ENCODE data around the gene APCDD1.
"Not testable (repeated sequence)": the region's sequence is repeated elsewhere in the genome, so short reads cannot be mapped to it uniquely, and the experiment has no call there.

APCDD1 gene

DNA sequence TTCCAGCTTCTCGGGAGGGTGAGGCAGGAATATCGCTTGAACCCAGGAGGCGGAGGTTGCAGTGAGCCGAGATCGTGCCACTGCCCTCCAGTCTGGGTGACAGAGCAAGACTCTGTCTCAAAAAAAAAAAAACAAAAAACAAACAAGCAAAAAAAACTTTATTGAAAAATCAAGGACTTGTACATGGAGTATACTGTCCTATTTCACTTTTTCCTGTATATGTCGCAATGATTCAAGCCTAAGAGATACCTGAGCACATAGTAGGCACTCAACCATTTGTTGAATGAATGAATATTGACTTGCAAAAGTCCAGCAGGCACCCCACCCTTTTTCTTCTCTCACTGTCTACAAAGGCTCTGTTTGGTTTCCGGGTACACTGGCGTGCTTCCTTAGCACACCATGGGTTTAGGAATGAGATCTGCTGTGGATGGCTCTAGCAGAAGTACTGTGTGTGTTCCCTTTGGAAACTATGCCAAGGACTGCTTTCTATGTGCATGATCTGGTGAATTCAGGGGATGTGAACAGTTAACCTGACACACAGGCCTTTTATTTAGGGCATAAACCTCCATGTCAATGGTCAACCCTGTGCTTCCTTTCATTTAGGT is 6.1 kb downstream of the APCDD1 start:
- DNase-seq (ENCODE audit: extremely low spot score, insufficient read length, low read depth) (no peak), FAIRE-seq (no peak)

DNA sequence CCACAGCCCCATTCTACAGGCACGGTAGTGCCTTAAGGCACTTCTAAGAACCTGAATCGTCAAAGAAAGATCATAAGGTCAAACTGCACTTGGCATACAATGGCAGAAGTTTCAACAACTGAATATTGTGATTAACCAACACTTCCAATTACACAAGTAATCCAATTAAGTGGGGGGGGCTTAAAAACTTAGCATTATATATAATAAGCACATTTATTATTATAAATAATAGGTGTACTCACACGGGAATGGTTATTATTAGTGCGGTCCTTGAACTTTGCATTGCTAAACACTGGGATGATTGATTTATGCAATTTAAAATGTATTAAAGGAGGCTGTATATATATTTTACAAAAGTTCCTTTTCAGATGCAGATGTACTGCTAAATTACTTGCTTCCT is 7.6 kb downstream of the APCDD1 start:
- DNase-seq (ENCODE audit: extremely low spot score, insufficient read length, low read depth) (no peak), FAIRE-seq (no peak)

- no peak for DNase-seq (ENCODE audit: extremely low spot score, insufficient read length, low read depth)
- FAIRE-seq, result no peak
Observed at GRCh38 chr18:10462597-10462996, 8.2 kb downstream of the APCDD1 start.

DNA sequence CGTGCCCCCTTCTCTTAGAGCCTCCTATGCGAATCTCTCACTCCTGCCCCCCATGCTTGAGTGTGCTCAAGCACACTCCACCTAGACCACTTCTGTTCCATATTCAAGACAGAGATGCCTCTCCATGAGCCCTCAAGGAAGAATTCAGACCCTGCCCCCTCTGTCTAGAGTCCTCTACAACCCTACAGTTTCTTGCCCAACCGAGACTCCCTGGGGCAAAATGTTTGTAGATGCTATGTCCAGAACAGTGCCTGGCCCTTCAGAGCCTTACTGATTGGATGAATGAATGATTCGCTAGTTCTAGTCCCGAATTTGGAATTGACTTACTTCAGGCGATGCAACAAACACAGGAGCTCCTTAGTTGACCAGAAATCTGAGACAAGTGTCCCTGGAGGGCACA is 8.7 kb downstream of the APCDD1 start:
- no peak for DNase-seq (ENCODE audit: extremely low spot score, insufficient read length, low read depth)
- FAIRE-seq, result no peak

DNA sequence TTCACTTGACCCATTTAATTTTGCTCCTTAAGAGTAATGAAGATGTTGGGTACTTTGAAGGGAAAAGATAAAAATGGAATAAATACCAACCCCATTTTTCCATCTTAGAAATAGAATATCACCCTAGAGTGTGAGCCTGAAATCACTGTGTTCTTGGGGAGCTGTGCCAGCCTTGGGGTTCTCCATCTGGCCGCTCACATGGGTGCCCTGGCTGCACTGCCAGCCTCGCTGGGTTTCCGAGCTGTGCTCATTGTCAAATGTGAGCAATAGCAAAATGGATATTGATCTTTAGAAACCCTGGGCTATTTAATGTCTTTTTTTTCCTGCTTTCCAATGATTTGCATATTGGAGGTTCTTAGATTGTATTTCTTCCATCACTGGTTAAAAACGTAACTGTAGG is 9.3 kb downstream of the APCDD1 start:
- FAIRE-seq, result no peak
- DNase-seq (ENCODE audit: extremely low spot score, insufficient read length, low read depth), result no peak

GRCh38 chr18:10464161-10464648 is 9.8 kb downstream of the APCDD1 start:
- FAIRE-seq; DNase-seq (ENCODE audit: extremely low spot score, insufficient read length, low read depth): not testable (repeated sequence)

- no peak for DNase-seq (ENCODE audit: extremely low spot score, insufficient read length, low read depth)
- no peak for FAIRE-seq
Observed at GRCh38 chr18:10465174-10465939, 10.9 kb downstream of the APCDD1 start.

DNA sequence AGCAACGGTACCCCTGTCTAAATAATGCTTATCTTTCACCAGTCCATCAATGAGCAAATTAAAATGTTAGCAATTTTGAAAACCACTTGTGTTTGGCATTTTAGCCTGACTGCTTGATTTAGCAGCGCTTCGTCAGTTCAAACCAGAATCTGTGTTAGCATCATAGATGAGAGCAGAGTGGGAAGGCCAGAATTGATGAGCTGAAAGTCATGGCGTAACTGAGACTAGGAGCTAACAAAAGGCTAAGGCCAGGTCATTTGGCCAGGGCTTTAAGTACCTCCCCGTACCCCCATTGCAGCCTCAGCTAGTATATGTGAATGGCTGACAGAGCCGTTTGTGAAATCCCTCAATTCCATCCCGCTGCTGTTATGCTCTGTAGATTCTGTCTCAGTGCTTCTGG is 16.0 kb downstream of the APCDD1 start:
- FAIRE-seq, result no peak

DNA sequence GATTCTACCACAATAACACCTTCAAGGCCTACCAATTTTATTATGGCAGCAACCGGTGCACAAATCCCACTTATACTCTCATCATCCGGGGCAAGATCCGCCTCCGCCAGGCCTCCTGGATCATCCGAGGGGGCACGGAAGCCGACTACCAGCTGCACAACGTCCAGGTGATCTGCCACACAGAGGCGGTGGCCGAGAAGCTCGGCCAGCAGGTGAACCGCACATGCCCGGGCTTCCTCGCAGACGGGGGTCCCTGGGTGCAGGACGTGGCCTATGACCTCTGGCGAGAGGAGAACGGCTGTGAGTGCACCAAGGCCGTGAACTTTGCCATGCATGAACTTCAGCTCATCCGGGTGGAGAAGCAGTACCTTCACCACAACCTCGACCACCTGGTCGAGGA is 17.1 kb downstream of the APCDD1 start:
- FAIRE-seq (no peak), DNase-seq (ENCODE audit: extremely low spot score, insufficient read length, low read depth) (no peak)

More for the DNA sequence above, 16.0 kb downstream of the APCDD1 start:
- no peak for DNase-seq (ENCODE audit: extremely low spot score, insufficient read length, low read depth)

DNA sequence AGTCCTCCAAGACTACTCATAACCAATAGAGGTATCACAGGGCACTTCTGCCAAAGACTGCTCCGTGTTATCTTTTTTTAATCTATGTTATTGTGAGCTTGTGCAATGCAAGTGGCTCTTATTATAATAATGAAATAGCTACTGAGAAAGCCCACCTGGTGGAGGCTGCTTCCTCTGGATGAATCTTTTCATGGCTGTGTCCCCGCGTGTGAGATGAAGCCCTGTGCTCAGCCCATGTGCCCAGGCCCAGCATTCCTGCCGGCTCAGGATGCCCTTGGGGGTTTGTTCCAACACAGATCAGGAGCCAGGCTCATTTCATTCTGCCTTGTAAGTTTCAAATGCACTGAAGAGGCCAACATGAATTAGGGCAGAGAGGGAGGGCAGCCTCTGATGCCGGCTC is 18.7 kb downstream of the APCDD1 start:
- DNase-seq (ENCODE audit: extremely low spot score, insufficient read length, low read depth), result no peak
- no peak for FAIRE-seq

DNA sequence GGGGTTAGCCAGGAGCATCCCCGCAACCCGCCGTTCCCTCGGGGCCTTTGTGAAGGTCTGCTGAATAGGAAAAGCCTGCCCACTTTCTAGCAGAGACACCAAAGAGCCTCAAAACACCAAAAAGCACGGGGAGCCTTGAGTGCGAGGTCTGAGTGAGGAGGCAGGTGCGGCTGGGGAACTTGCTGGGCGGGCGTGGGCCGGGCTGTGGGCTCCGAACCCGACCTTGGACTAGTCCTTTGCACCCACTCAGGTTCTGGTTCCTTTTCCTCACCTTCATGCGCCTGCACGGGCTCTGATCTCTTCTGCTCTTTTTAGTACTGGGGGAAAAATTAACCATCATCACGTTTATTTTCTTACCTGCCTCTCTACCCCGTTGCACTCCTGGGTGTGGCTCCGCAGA is 19.9 kb downstream of the APCDD1 start:
- no peak for FAIRE-seq
- DNase-seq (ENCODE audit: extremely low spot score, insufficient read length, low read depth), result no peak

- no peak for DNase-seq (ENCODE audit: extremely low spot score, insufficient read length, low read depth)
- no peak for FAIRE-seq
Observed at GRCh38 chr18:10475276-10475653, 20.8 kb downstream of the APCDD1 start.

GRCh38 chr18:10475654-10476291 is 21.3 kb downstream of the APCDD1 start:
- DNase-seq (ENCODE audit: extremely low spot score, insufficient read length, low read depth) (no peak), FAIRE-seq (no peak)

DNA sequence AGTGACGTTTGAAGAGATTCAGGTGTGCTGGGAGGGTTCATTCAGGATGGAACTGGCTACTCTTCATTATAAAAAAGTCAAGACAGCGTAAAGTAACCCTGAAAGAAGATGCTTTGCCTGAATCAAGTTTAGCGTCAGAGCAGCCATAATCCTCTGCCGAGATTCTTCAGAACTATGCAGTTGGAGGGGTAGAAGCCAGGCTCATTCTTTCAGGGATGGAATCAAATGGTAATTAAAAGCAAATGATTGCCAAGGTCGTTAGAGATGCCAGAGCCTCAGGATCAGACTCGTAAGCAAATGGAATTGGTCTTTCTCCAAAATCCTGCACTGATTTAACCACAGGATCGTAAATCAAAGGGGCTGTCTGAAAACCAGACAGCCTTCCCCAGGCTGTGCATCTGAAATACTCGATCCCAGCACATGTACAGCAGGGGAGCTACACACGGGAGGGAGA is 21.9 kb downstream of the APCDD1 start:
- DNase-seq (ENCODE audit: extremely low spot score, insufficient read length, low read depth) (no peak), FAIRE-seq (no peak)

DNA sequence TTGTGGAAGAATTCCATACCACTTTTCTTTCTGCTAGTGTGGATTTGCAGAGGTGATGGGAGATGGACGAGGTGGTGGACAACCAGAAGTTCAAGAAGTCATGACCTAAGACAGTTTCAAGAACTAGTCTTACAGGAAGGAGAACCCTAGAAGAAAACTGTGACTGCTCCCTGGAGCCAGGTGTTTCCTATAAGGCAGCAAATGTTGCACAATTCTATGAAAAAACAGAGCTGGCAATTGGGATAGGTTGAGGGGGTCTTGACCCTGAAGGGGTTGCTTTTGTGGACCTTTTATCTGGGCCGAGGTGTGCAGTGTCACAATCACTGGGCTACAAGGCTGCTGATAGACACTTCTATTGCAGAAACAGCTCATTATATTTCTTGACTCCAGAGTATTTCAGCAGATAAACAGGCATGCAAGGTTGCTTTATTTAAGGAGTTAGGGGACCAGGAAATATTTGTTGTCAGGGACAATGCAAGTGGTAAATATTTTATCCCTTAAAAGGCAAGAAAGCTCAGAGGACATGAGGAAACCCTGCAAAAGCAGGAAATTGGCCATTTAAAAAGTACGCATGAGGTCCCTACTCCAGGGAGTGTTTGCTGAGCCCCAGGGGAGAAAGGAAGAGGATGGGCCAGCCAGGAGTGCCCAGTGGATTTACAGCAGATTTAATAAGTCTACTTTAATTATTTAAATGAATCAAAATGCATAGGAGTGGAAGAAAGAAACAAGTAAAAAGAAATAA is 22.9 kb downstream of the APCDD1 start:
- DNase-seq (ENCODE audit: extremely low spot score, insufficient read length, low read depth) (no peak), FAIRE-seq (no peak)

GRCh38 chr18:10477863-10478260 is 23.4 kb downstream of the APCDD1 start:
- FAIRE-seq (no peak), DNase-seq (ENCODE audit: extremely low spot score, insufficient read length, low read depth) (no peak)

DNA sequence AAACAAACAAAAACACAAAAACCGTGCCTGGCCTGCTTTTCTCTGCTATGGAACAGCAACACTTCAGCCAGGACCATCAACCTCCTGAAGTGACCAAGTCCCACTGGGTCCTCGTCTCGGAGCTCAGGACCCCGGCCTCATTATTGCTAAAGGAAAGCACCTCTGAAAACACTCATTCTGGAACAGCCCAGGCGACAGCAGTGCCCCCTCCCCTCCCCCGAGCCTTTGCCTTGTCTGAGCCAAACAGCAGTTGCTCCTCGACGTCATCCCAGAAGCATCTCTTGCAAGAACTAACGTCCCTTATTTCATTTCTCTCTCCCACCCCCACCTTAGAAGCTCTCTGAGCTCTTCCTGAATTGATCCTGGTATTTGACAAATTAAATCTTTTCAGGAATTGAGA is 27.4 kb downstream of the APCDD1 start:
- DNase-seq (ENCODE audit: extremely low spot score, insufficient read length, low read depth), result no peak
- FAIRE-seq, result no peak

GRCh38 chr18:10482363-10482984 is 28.0 kb downstream of the APCDD1 start:
- FAIRE-seq, result no peak
- DNase-seq (ENCODE audit: extremely low spot score, insufficient read length, low read depth), result no peak

DNA sequence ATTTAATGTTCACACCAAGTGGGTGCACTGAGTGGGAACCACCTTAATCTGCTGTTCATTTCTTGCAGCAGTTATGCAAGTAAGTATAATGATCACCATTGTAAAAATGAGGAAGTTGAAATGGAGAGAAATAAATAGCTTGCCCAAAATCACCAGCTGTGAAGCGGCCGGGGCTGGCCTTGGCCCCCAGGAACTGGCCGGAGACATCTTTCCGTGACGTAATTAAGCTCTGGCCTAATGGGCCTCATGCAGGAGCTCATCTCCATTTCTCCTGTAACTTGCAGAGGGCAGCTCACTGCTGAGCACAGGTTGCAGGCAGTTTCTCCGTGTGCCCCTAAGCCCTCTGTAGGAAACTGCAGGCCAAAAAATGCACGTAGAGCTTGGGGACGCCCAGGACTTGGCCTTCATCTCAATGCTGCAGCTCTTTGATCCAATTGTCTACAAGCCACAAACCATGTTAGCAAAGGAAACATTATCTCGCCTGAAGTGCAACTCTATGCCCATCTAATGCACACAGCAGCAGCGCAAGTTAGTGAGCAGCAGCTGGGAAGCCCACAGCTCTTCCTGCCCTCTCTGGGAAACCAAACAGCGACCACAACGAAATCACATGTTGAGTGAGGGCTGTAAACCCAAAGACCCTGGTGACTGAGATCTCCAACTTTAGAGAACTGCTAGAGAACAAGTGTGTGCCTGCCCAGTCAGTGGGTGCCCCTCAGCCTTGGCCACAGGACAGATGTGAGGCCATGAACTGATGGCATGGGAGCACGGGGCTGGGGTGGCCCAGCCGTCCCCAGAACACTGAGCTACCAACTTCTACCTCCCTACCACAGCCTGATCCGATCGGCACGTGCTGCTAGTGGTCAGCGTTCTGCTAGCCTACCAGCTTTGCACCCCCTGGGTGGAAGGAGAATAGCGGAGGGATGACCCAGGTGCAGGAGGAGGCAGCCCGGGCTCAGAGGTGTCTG is 28.8 kb downstream of the APCDD1 start:
- peak; percentile 84 for FAIRE-seq
- DNase-seq (ENCODE audit: extremely low spot score, insufficient read length, low read depth), result peak; percentile 46

Data from GM18507 (cell line).